H1 (cell line): ENCODE data around the gene AASDH. TPM values are rescaled to one million over a fixed set of nuclear protein-coding genes. Genes with fewer than 3 reads are reported as not detected.

Source experiments
- CTBP2 ChIP-seq: IDR thresholded peaks from 2 replicates; pipeline ENCODE4 v1.7.0; 2011; ENCODE audit warnings: borderline replicate concordance, mild to moderate bottlenecking, moderate library complexity, mixed read lengths, low read length; ENCODE audit not compliant: insufficient read depth, insufficient read length
- EP300 ChIP-seq, 2 experiments: IDR thresholded peaks; 1 replicate in 1 of 2; 2 replicates in 1 of 2; pipeline ENCODE4 v1.6.1; 2011 to 2012; ENCODE audit warnings: low read depth in 2 of 2, low read length in 2 of 2, mild to moderate bottlenecking in 2 of 2, borderline replicate concordance in 1 of 2, inconsistent platforms in 1 of 2, moderate library complexity in 1 of 2
- JUND ChIP-seq: IDR thresholded peaks from 2 replicates; pipeline ENCODE4 v1.6.1; 2011; ENCODE audit warnings: mild to moderate bottlenecking, improper control_type of control experiment, low read length
- RBBP5 ChIP-seq: IDR thresholded peaks from 2 replicates; pipeline ENCODE4 v1.7.1; 2012; ENCODE audit warnings: low read depth, mild to moderate bottlenecking, inconsistent platforms, low read length, moderate library complexity, borderline replicate concordance
- TEAD4 ChIP-seq: IDR thresholded peaks from 2 replicates; pipeline ENCODE4 v1.6.1; 2012; ENCODE audit warnings: low read depth, low read length, inconsistent platforms, mixed read lengths
- polyA plus RNA-seq, 7 experiments: library from polyadenylated mRNA; depleted of rRNA in 3 of 7; stranded (reverse) in 5 of 7; unstranded in 2 of 7; fragments of >200 nt in 5 of 7; fragments of 200-250 nt in 2 of 7; gene quantifications; 1 replicate in 5 of 7; 2 replicates in 1 of 7; 4 replicates in 1 of 7; pipeline versions ENCODE4 v1.2.1 to v1.2.3, GENCODE V29; 2011 to 2013; ENCODE audit warnings: missing spikeins in 2 of 7, mixed read lengths in 2 of 7
- total RNA-seq: library from RNA; stranded (reverse); fragmentation: NEBNext Ultra II Directional; extraction: Animal tissue kit (Norgen Biotek cat#: 25700); gene quantifications from 2 replicates; pipeline ENCODE4 v1.2.1, GENCODE V29; 2021

The AASDH gene
- total and polyA plus RNA-seq, 2 of the 8 experiments (the other 6 are each of a cell fraction or from before 2014, with no cell fraction given) = 8.0 to 10.9 TPM

DNA sequence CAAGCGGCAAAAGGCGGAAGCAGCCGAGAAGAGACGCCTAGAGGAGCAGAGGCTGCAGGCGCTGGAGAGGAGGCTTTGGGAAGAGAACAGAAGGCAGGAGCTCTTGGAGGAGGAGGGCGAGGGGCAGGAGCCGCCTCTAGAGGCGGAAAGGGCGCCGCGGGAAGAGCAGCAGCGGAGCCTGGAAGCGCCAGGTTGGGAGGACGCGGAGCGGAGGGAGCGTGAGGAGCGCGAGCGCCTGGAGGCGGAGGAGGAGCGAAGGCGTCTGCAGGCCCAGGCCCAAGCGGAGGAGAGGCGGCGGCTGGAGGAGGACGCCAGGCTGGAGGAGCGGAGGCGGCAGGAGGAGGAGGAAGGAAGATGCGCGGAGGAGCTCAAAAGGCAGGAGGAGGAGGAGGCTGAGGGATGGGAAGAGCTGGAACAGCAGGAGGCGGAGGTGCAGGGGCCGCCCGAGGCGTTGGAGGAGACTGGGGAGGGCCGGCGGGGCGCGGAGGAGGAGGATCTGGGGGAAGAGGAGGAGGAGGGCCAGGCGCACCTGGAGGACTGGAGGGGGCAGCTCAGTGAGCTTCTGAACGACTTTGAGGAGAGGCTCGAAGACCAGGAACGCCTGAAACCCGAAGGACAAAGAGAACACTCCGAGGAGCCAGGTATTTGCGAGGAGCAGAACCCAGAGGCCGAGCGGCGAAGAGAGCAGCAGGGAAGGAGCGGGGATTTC, 72.9 kb downstream of the AASDH start (continued):
- no peak for TF ChIP-seq RBBP5
- TF ChIP-seq CTBP2 = no peak
- TF ChIP-seq TEAD4 = no peak
- TF ChIP-seq EP300 (IDR thresholded peaks at IDR 0.05; ENCODE audit: borderline replicate concordance in 1 of 2, low read depth in 2 of 2, low read length in 2 of 2) = no peak
- TF ChIP-seq JUND = no peak
- TF ChIP-seq, all 59 proteins: peak for 0
